SU-DHL-6 (cell line): ENCODE measurements around the gene ILF2.
"Not testable (repeated sequence)": the region's sequence is repeated elsewhere in the genome, so short reads cannot be mapped to it uniquely, and the experiment has no call there.

ENCODE experiments used
- H2AFZ ChIP-seq: fragments of 200-600 bp; sonication (generic); 2 replicates; pipeline ENCODE4 v1.6.1; 2014; ENCODE audit warnings: low read depth, mild to moderate bottlenecking, moderate library complexity, mixed read lengths, antibody characterized with exemption, low read length; ENCODE audit not compliant: severe bottlenecking
- H3F3A ChIP-seq: fragments of 200-600 bp; shearing (Covaris generic); 2 replicates; pipeline ENCODE4 v1.6.0; 2016; ENCODE audit warnings: antibody characterized with exemption, mild to moderate bottlenecking; ENCODE audit not compliant: insufficient read depth
- H3K27ac ChIP-seq: fragments of 200-600 bp; sonication (generic); 2 replicates; pipeline ENCODE4 v1.5.1; 2016; ENCODE audit warnings: low read depth, mild to moderate bottlenecking, low read length, moderate library complexity, mixed read lengths
- H3K27me3 ChIP-seq: fragments of 200-600 bp; sonication (generic), shearing (Covaris generic); 2 replicates; pipeline ENCODE4 v1.6.0; 2014; ENCODE audit warnings: mild to moderate bottlenecking, low read length
- H3K36me3 ChIP-seq: fragments of 200-600 bp; sonication (generic); 2 replicates; pipeline ENCODE4 v1.6.1; 2014; ENCODE audit warnings: mild to moderate bottlenecking, low read length, mixed read lengths
- H3K4me2 ChIP-seq: fragments of 300-600, 200-600 bp; shearing (Covaris generic), sonication (generic); 2 replicates; pipeline ENCODE4 v1.6.0; 2014; ENCODE audit warnings: low read length, low read depth, mild to moderate bottlenecking; ENCODE audit not compliant: poor library complexity, severe bottlenecking
- H3K4me3 ChIP-seq: fragments of 200-600 bp; sonication (generic); 2 replicates; pipeline ENCODE4 v1.5.1; 2014; ENCODE audit warnings: antibody characterized with exemption, low read length, mild to moderate bottlenecking, mixed read lengths; ENCODE audit not compliant: insufficient read depth, poor library complexity, severe bottlenecking
- H3K79me2 ChIP-seq: fragments of 200-600 bp; sonication (generic); 2 replicates; pipeline ENCODE4 v1.6.1; 2014; ENCODE audit warnings: mild to moderate bottlenecking, low read length, moderate library complexity; ENCODE audit not compliant: insufficient read depth
- H3K9ac ChIP-seq: fragments of 200-600 bp; sonication (generic); 2 replicates; pipeline ENCODE4 v1.7.0; 2014; ENCODE audit warnings: mild to moderate bottlenecking, low read length
- H3K9me2 ChIP-seq: fragments of 200-600 bp; sonication (generic); replicated peaks from 2 replicates; pipeline ENCODE4 v1.6.1; 2014; ENCODE audit warnings: low read length; ENCODE audit not compliant: insufficient read depth
- H3K9me3 ChIP-seq: fragments of 200-600 bp; sonication (generic); 2 replicates; pipeline ENCODE4 v1.6.1; 2014; ENCODE audit warnings: low read length, mixed read lengths; ENCODE audit not compliant: insufficient read depth
- H4K20me1 ChIP-seq: fragments of 200-600 bp; sonication (generic); 2 replicates; pipeline ENCODE4 v1.6.1; 2014; ENCODE audit warnings: low read depth, mild to moderate bottlenecking, antibody characterized with exemption, low read length, moderate library complexity, mixed read lengths
- CTCF ChIP-seq: fragments of 200-600 bp; sonication (generic); IDR thresholded peaks from one replicate; pipeline ENCODE4 v1.5.1; 2017; ENCODE audit warnings: antibody characterized with exemption, mild to moderate bottlenecking, low read length, moderate library complexity; ENCODE audit not compliant: insufficient read depth, poor library complexity, severe bottlenecking
- EZH2phosphoT487 ChIP-seq: fragments of 200-600 bp; sonication (generic), shearing (Covaris generic); conservative IDR thresholded peaks from 2 replicates; pipeline ENCODE4 v1.6.1; 2018; ENCODE audit warnings: mild to moderate bottlenecking, antibody characterized with exemption, low read length, moderate library complexity, mixed read lengths

ILF2 gene

GRCh38 chr1:153643100-153643499, 27.7 kb downstream of the ILF2 start:
- TF ChIP-seq EZH2phosphoT487 = no peak
- no peak for TF ChIP-seq CTCF
- Histone ChIP-seq H3K36me3 (peaks cover 50% of the 10 kb centered on the region; the same call in 1 of the 2 replicates), H3K27me3 (no peaks in the 10 kb centered on the region), H3K9ac (no peak overlapping the region), H2AFZ (no peak overlapping the region), H3K27ac (no peak overlapping the region), H3K9me3 (no peaks in the 10 kb centered on the region), H3K79me2 (no peaks in the 10 kb centered on the region), H3K4me2 (no peak overlapping the region), H3K9me2 (no peaks in the 10 kb centered on the region), H3F3A (peaks cover 15% of the 10 kb centered on the region; the same call in 1 of the 2 replicates), H3K4me3 (no peak overlapping the region), H4K20me1 (no peaks in the 10 kb centered on the region)

GRCh38 chr1:153642161-153642560, 28.6 kb downstream of the ILF2 start:
- Histone ChIP-seq H3K4me2 (no peak overlapping the region), H3K36me3 (peaks cover 55% of the 10 kb centered on the region), H3K9me2 (no peaks in the 10 kb centered on the region), H3K79me2 (no peaks in the 10 kb centered on the region), H3K27ac (no peak overlapping the region), H3K4me3 (no peak overlapping the region), H3K27me3 (no peaks in the 10 kb centered on the region), H2AFZ (no peak overlapping the region), H3F3A (peaks cover 20% of the 10 kb centered on the region; the same call in 1 of the 2 replicates), H4K20me1 (no peaks in the 10 kb centered on the region), H3K9me3 (no peaks in the 10 kb centered on the region), H3K9ac (no peak overlapping the region)
- TF ChIP-seq CTCF = no peak
- no peak for TF ChIP-seq EZH2phosphoT487

GRCh38 chr1:153640861-153641260, 29.9 kb downstream of the ILF2 start:
- TF ChIP-seq CTCF (no peak), EZH2phosphoT487 (no peak)
- Histone ChIP-seq H3K9me2 (no peaks in the 10 kb centered on the region), H4K20me1 (no peaks in the 10 kb centered on the region), H3K27me3 (no peaks in the 10 kb centered on the region), H3F3A (peaks cover 28% of the 10 kb centered on the region; the same call in 1 of the 2 replicates), H2AFZ (no peak overlapping the region), H3K9ac (no peak overlapping the region), H3K4me2 (no peak overlapping the region), H3K4me3 (no peak overlapping the region), H3K36me3 (peaks cover 68% of the 10 kb centered on the region), H3K9me3 (no peaks in the 10 kb centered on the region), H3K27ac (no peak overlapping the region), H3K79me2 (peaks cover 12% of the 10 kb centered on the region)

GRCh38 chr1:153640213-153640612, 30.6 kb downstream of the ILF2 start:
- not testable (repeated sequence) for H2AFZ ChIP-seq, H3K9me2 ChIP-seq, H3K4me3 ChIP-seq, H3K27me3 ChIP-seq, H4K20me1 ChIP-seq, H3K9ac ChIP-seq, H3K27ac ChIP-seq, H3K9me3 ChIP-seq, H3K4me2 ChIP-seq
- Histone ChIP-seq H3K36me3 (peaks cover 68% of the 10 kb centered on the region), H3F3A (peaks cover 26% of the 10 kb centered on the region; the same call in 1 of the 2 replicates), H3K79me2 (peaks cover 18% of the 10 kb centered on the region)
